H7 (cell line): ENCODE measurements around the gene DCAF11. TPM values are rescaled to one million over a fixed set of nuclear protein-coding genes. Genes with fewer than 3 reads are reported as not detected.

Experiments
- DNase-seq: peaks from one replicate; pipeline ENCODE4 v3.0.0; 2012
- H3K27me3 ChIP-seq: 2 replicates; pipeline ENCODE4 v1.6.0; 2011; ENCODE audit warnings: mild to moderate bottlenecking, low read length; ENCODE audit not compliant: control insufficient read depth, insufficient read depth
- H3K36me3 ChIP-seq: replicated peaks from 2 replicates; pipeline ENCODE4 v1.5.1; 2011; ENCODE audit warnings: low read length; ENCODE audit not compliant: control insufficient read depth, insufficient read depth
- H3K4me3 ChIP-seq: 2 replicates; pipeline ENCODE4 v1.5.1; 2011; ENCODE audit warnings: low read depth, mild to moderate bottlenecking, control low read depth, low read length, moderate library complexity; ENCODE audit not compliant: insufficient read depth
- total RNA-seq: library from RNA; depleted of rRNA; stranded (reverse); fragments of >200 nt; shearing (Covaris generic); gene quantifications from 2 replicates; pipeline ENCODE4 v1.2.3, GENCODE V29; 2014; rRNA removed

The DCAF11 gene
- total RNA-seq, result 70.4 and 90.1 TPM in 2 replicates

GRCh38 chr14:24114532-24115421 is at the start of gene DCAF11, which contains the start of gene NRL:
Gene DCAF11 (plus strand): TSS chr14:24114777. CDS start chr14:24115595, 818 bp downstream.
Gene NRL (minus strand): TSS chr14:24114949. CDS start chr14:24082848, 32,101 bp downstream.
- Histone ChIP-seq H3K27me3 (no peaks in the 10 kb centered on the region), H3K36me3 (peaks cover 17% of the 10 kb centered on the region), H3K4me3 (peak within 1 kb of the TSS; percentile 86)
- peak; percentile 98 for DNase-seq

GRCh38 chr14:24064856-24065255 is 49.7 kb upstream of the DCAF11 start:
- no peaks in the 10 kb centered on the region for H3K36me3 ChIP-seq
- no peak overlapping the region for H3K4me3 ChIP-seq
- no peaks in the 10 kb centered on the region for H3K27me3 ChIP-seq
- peak; percentile 54 for DNase-seq

DNA sequence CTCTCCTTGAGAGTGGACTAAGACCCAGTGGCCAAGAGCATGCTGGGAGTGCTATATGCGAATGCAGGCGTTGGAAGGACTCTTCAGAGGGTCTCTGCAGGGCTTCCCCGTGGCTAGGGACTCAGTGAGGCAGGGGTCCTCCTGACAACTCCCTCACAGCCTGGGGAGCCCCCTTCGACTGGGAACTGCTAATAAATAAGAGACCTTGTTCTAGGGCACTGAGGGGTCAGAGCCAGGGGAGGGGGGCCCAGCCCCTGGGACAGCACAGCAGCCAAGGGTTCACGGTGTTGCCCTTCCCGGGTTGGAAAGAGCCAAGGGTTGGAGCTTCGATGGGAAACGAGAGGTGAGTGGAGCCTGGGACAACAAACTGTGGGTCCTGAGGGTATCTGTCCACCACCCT is 49.2 kb upstream of the DCAF11 start:
- DNase-seq, result peak; percentile 43
- Histone ChIP-seq H3K36me3 (no peaks in the 10 kb centered on the region), H3K4me3 (no peak overlapping the region), H3K27me3 (no peaks in the 10 kb centered on the region)

DNA sequence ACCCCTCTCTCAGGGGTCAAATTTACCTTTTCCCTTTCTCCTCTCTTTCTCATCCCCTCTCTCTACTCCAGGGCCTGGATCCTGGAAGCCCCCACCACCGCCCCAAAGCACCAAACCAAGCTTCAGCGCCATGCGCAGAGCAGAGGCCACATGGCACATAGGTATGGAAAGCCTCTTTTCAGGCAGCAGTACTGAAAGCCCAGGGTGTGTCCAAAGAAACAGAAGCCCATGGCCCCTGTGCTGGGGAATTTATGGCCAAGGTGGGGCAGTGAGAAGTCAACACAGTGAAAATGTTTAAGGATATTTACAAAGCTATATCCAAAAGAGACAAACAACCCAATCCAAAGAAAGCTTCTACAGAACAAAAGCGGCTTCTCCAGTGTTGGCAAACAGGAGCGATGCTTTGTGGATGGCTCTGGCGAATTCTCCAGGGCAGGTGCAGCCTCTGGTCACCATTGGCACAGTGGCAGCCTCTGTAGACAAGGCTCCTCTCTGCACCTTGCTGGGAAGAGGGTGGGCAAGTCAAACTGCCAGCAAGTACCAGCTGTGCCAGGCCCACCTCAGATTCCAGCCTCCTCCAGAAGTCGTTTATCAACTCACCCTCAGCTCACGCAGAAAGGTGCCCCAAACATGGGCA is 48.0 kb upstream of the DCAF11 start:
- Histone ChIP-seq H3K4me3 (no peak overlapping the region), H3K36me3 (no peaks in the 10 kb centered on the region), H3K27me3 (no peaks in the 10 kb centered on the region)
- DNase-seq, result no peak

- no peak for DNase-seq
- Histone ChIP-seq H3K4me3 (no peak overlapping the region), H3K27me3 (no peaks in the 10 kb centered on the region), H3K36me3 (no peaks in the 10 kb centered on the region)
These were observed 47.2 kb upstream of the DCAF11 start for GRCh38 chr14:24067133-24068082.

DNA sequence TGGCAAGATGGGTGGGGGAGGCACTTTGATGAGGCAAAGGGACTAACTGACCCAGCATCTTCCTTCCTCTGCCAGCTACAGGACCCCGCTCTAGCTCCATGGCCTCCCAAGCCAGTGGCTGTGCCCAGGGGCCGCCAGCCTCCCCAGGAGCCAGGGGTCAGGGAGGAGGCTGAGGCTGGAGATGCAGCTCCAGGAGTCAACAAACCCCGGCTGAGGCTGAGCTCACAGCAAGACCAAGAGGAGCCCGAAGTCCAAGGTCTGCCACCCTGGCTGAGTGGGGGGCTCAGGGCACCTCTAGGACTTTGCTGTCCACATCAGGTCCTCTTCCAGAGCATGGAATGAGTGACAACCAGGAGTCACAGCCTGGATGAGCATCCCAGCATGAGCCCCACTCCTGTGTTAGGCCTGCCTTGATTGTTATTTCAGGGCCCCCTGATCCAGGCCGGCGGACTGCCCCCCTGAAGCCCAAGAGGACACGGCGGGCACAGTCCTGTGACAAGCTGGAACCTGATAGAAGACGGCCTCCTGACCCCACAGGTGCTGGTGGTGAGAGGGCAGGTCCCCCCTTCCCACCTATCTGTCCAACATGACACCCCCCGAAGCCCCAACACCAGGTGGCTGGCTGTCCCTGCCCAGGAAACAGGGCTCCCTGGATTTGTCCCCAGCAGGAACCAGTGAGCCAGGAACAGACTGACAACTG is 45.7 kb upstream of the DCAF11 start:
- no peak for DNase-seq
- no peak overlapping the region for H3K4me3 ChIP-seq
- H3K36me3 ChIP-seq, result no peaks in the 10 kb centered on the region

DNA sequence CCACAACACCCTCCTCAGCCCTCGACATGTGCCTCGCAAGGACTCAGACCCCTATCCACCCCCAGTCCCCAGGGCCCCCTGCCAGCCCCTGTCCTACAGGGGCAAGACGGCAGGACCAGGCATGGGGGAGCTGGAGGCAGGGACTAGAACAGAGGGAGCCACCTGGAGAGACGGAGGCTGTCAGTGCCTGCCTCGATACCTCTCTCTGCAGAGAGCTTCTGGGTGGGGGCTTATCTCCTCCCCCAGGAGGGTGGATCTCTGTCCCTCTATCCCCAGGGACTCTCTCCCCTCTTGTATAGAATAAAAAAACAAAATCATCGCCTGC is 45.2 kb upstream of the DCAF11 start:
- no peak for DNase-seq
- no peaks in the 10 kb centered on the region for H3K36me3 ChIP-seq
- no peak overlapping the region for H3K4me3 ChIP-seq
- H3K27me3 ChIP-seq, result no peaks in the 10 kb centered on the region

More for the DNA sequence above, 45.7 kb upstream of the DCAF11 start:
- no peaks in the 10 kb centered on the region for H3K27me3 ChIP-seq

DNA sequence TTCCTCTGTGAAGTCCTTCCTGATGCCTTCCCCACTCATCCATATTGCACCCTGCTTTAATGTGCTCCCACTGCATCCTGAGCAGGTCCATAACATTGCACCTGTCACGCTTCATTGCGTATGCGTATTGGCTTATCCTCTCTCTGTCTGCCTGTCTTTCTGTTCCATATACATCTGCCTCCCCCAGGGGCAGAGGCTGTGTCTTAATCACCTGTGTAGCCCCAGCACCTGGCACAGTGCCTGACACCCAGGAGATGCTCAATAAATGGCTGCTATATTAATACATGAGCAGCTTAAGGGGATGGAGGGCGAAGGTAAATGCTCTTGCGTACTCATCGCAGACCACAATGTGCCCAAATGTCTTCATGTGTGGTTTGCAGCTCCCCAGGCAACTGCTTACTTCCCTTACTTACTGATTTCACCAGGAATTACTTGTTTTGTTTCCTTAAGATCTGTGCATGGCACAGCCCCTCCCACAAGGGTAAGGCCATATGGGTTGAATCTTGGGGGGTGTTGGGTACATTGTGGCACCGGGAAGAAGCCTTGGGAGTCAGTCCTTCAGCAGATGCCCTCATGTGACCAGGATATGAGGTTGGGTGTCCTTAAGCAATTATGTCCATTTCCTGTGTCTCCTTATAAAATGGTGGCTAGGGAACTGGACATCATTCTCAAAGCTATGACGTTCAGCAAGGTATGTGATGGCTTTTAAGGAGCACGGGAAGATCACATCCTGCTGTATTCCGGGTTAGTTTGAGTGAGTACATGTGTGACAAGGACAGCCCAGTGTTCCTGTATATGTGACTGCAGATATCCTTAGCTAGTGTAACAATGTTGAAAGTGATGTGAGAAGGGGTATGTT is 44.1 kb upstream of the DCAF11 start:
- DNase-seq, result no peak

GRCh38 chr14:24071144-24071697 is 43.4 kb upstream of the DCAF11 start, which contains the start of gene CPNE6:
Gene CPNE6 (plus strand): TSS chr14:24071562. CDS start chr14:24072937, 1,375 bp downstream.
- H3K27me3 ChIP-seq, result no peaks in the 10 kb centered on the region
- H3K4me3 ChIP-seq, result no peak within 1 kb of the TSS
- no peak for DNase-seq
- H3K36me3 ChIP-seq, result no peaks in the 10 kb centered on the region

More for the DNA sequence above, 44.1 kb upstream of the DCAF11 start:
- Histone ChIP-seq H3K27me3 (no peaks in the 10 kb centered on the region), H3K4me3 (no peak overlapping the region), H3K36me3 (no peaks in the 10 kb centered on the region)

GRCh38 chr14:24071836-24072430 is 42.6 kb upstream of the DCAF11 start:
- Histone ChIP-seq H3K36me3 (no peaks in the 10 kb centered on the region), H3K27me3 (no peaks in the 10 kb centered on the region), H3K4me3 (no peak overlapping the region)
- DNase-seq, result no peak

- H3K4me3 ChIP-seq, result no peak overlapping the region
- no peaks in the 10 kb centered on the region for H3K36me3 ChIP-seq
- no peak for DNase-seq
- no peaks in the 10 kb centered on the region for H3K27me3 ChIP-seq
These were observed 42.1 kb upstream of the DCAF11 start for GRCh38 chr14:24072436-24072835.

DNA sequence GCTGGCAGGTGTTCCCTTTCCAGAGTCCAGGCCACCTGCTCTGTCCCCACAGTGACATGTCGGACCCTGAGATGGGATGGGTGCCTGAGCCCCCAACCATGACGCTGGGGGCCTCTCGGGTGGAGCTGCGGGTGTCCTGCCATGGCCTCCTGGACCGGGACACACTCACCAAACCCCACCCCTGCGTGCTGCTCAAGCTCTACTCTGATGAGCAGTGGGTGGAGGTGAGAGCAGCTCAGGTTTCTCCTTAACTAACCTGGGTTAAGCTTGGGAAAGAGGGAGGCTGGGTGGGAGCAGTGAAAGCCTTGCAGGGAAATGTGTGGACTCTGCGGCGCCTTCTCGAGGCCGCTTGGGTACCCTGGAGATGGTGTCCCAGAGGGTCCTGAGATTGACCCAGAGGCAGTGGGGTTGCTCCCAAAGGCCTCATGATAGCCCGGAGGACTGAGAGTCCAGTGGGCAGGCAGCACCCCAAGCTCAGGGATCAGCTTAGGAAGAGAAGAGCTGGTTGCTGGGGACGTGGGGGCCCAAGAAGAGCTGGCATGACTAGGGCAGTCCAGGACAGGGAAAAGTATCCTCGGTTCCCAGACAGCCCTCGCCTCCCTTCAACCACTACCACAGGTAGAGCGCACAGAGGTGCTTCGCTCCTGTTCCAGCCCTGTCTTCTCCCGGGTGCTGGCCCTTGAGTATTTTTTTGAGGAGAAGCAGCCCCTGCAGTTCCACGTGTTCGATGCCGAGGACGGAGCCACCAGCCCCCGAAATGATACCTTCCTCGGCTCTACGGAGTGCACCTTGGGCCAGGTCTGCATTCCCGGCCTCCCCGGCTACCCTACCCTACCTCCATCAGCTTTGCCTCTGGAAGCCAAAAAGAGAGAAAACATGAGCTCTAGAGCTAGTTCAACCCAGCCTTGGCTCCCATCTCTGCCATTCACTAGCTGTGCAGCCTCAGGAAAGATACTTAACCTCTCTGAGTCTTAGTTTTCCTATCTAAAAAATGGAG is 41.4 kb upstream of the DCAF11 start:
- Histone ChIP-seq H3K36me3 (no peaks in the 10 kb centered on the region), H3K4me3 (no peak overlapping the region), H3K27me3 (no peaks in the 10 kb centered on the region)
- DNase-seq, result peak; percentile 56
